Peyer's patch (tissue), 4 donors: ENCODE measurements around the gene IL34. TPM values are rescaled to one million over a fixed set of nuclear protein-coding genes. Genes with fewer than 3 reads are reported as not detected.

ENCODE experiments used
- DNase-seq, 3 donors: peaks; one replicate each; pipeline ENCODE4 v3.0.0-alpha.2; 2017 to 2019
- H3K27ac ChIP-seq, 4 donors: fragments of 200-600 bp; sonication (generic); one replicate each; pipeline ENCODE4 v1.5.1; 2016 to 2019
- H3K27me3 ChIP-seq, 2 donors: fragments of 200-600 bp; sonication (generic); one replicate each; pipeline ENCODE4 v1.5.1; 2019
- H3K36me3 ChIP-seq, 3 donors: fragments of 200-600 bp; sonication (generic); one replicate each; pipeline ENCODE4 v1.5.1; 2016 to 2019
- H3K4me1 ChIP-seq, 4 donors: fragments of 200-600 bp; sonication (generic); one replicate each; pipeline ENCODE4 v1.5.1; 2016 to 2019
- H3K4me3 ChIP-seq, 4 donors: fragments of 200-600 bp; sonication (generic); 1 replicate in 3 of 4; 2 replicates in 1 of 4; pipeline ENCODE4 v1.5.1; 2016 to 2019; ENCODE audit warnings: mild to moderate bottlenecking in 1 of 4
- H3K9me3 ChIP-seq, 4 donors: fragments of 200-600 bp; sonication (generic); one replicate each; pipeline ENCODE4 v1.5.1; 2016 to 2019; ENCODE audit warnings: mild to moderate bottlenecking in 1 of 4
- CTCF ChIP-seq, 6 experiments: fragments of 450-650 bp in 4 of 6; fragments of 200-600 bp in 2 of 6; sonication (generic) in 1 of 6; IDR thresholded peaks; one replicate each; pipeline ENCODE4 v1.5.1; 2017 to 2019; ENCODE audit warnings: antibody characterized with exemption in 6 of 6, mild to moderate bottlenecking in 3 of 6, moderate library complexity in 1 of 6
- POLR2A ChIP-seq, 2 donors: fragments of 450-650 bp; IDR thresholded peaks; one replicate each; pipeline ENCODE4 v1.5.1; 2017; ENCODE audit warnings: antibody characterized with exemption in 2 of 2, mild to moderate bottlenecking in 2 of 2, moderate library complexity in 2 of 2
- total RNA-seq, 4 donors: library from RNA; depleted of rRNA; stranded (reverse); fragments of >200 nt; gene quantifications; one replicate each; pipeline ENCODE4 v1.1.0, GENCODE V29; 2016

IL34 gene
- total RNA-seq, 4 donors from 2014 or later = 1.6 to 23.1 (median 2.6) TPM

GRCh38 chr16:70689035-70689969 lies 42.9 kb downstream of the IL34 start:
- TF ChIP-seq POLR2A (IDR thresholded peaks at IDR 0.05) (no peak), CTCF (IDR thresholded peaks at IDR 0.05) (no peak)
- Histone ChIP-seq H3K27ac (peak overlapping the region; percentile 66 to 93 (median 82)), H3K4me3 (no peak overlapping the region), H3K27me3 (no peaks in the 10 kb centered on the region), H3K36me3 (no peaks in the 10 kb centered on the region), H3K4me1 (peaks cover 0 to 87% (median 9%) of the 10 kb centered on the region in 4 donors), H3K9me3 (no peaks in the 10 kb centered on the region)
- no peak for DNase-seq

DNA sequence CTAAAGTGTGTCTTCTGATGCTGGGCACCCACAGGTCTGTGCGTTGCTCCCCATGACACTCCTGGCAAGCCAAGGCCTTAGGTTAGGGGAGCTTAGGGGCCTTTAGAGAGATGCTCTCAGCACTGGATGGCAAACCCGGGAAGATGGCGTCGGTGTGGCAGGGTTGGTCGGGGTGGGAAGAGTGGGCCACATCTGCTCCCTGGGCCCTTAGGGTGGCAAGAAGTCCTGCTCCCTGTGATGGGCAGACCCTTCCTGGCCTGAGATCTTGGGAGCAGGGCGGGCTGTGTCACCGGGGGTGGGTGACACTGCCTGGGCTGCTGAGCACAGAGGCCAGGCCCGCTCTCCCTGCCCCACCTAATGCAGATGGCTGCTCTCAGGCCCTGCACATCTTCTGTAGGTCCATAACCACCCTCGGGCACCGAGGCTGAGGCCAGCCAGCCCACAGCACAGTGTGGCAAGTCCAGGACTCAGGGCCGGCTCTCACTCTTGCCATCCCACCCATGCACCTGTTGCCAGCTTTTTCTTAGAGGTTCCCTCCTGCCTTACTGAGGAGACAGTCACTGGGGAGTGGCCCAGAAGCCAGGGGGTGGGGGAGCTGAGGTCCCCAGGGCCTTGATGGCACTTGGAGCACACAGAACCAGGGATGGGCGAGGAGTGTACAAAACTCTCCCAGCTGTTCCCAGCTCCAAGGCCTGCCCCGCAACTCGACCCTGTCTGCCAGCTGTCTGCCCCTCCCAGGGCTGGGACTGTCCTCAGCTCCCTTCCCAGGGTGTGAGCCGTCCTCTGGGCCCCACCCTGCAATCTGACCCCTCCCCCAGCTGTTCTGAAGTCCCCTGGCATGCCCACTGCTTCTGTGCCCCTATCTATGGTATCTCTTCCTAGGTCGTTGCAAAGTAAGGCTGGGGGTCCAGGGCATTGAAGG lies 43.9 kb downstream of the IL34 start:
- Histone ChIP-seq H3K4me1 (peaks cover 0 to 91% (median 6%) of the 10 kb centered on the region in 4 donors), H3K4me3 (no peak overlapping the region), H3K36me3 (no peaks in the 10 kb centered on the region), H3K9me3 (no peaks in the 10 kb centered on the region), H3K27me3 (no peaks in the 10 kb centered on the region), H3K27ac (peak overlapping the region; percentile 66 to 93 (median 82))
- no peak for TF ChIP-seq POLR2A (IDR thresholded peaks at IDR 0.05)
- no peak for TF ChIP-seq CTCF (IDR thresholded peaks at IDR 0.05)
- DNase-seq = peak in 2 of 3 donors; percentile 69 to 76

DNA sequence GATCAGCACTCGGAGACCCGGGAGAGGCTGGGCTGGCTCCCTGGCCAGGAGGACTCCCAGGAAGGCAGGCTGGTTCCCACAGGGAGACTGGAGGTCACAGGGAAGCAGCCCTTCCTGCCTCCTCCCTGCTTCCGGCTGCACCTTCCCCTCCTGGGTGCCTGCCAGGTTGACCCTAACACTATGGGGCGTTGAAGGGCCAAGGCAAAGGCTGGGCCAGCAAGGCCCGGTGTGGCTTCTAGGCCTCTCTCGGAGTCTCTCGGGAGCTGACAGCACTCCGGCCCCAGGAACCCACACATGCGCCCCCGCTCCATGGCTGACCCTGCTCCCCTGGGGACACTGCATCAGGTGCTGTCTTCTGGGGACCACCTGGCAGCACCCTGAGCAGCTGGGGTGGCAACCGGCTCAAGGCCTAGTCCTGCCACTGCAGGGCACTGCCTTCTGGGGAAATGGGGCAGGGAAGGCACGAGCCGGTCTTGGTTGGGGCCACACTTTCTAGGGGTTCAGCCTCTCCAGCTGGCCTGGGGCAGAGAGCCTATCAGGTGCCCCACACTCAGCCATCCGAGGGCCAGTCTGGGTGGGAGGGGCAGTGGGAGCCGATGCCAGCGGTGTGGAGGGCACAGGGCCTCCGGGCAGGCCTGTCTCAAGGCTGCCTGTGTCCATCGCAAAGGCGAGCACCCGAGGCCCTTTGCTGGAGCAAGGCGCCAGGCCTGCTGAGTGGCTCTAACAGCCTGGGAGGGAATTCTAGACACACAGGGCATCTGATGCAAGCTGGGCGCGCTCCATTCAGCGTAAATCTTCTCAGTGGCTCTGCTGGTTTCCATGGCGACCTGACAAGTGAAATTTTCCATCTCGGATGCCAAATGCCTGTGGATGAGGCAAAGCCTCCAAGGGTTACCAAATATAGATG lies 45.1 kb downstream of the IL34 start:
- Histone ChIP-seq H3K4me3 (no peak overlapping the region), H3K36me3 (no peaks in the 10 kb centered on the region), H3K27ac (peak overlapping the region; percentile 66 to 93 (median 82)), H3K9me3 (no peaks in the 10 kb centered on the region), H3K4me1 (peaks cover 0 to 96% (median 2%) of the 10 kb centered on the region in 4 donors), H3K27me3 (no peaks in the 10 kb centered on the region)
- no peak for TF ChIP-seq POLR2A (IDR thresholded peaks at IDR 0.05)
- TF ChIP-seq CTCF (IDR thresholded peaks at IDR 0.05) = no peak
- peak in 2 of 3 donors; percentile 33 to 80 for DNase-seq

- DNase-seq = no peak
- Histone ChIP-seq H3K27ac (peak overlapping the region; percentile 66 to 93 (median 82)), H3K4me3 (no peak overlapping the region), H3K9me3 (no peaks in the 10 kb centered on the region), H3K36me3 (no peaks in the 10 kb centered on the region), H3K4me1 (peaks cover 0 to 96% (median 2%) of the 10 kb centered on the region in 4 donors), H3K27me3 (no peaks in the 10 kb centered on the region)
- TF ChIP-seq CTCF (IDR thresholded peaks at IDR 0.05) = no peak
- TF ChIP-seq POLR2A (IDR thresholded peaks at IDR 0.05) = no peak
Measured at GRCh38 chr16:70692130-70692872, 45.9 kb downstream of the IL34 start.
